DOHH2 (cell line): ENCODE measurements around the gene PNMA3.
"Not testable (repeated sequence)": the region's sequence is repeated elsewhere in the genome, so short reads cannot be mapped to it uniquely, and the experiment has no call there.

Experiments
- EZH2phosphoT487 ChIP-seq: fragments of 200-600 bp; sonication (generic); IDR thresholded peaks from 2 replicates; pipeline ENCODE4 v1.6.1; 2017; ENCODE audit warnings: borderline replicate concordance, mild to moderate bottlenecking, antibody characterized with exemption, low read length, moderate library complexity, mixed read lengths
- TF ChIP-seq, protein P1 (sequence below): fragments of 200-600 bp; sonication (generic); IDR thresholded peaks from one replicate; pipeline ENCODE4 v1.5.1; 2014; ENCODE audit warnings: antibody characterized with exemption, mild to moderate bottlenecking, low read depth, low read length; ENCODE audit not compliant: poor library complexity, severe bottlenecking

GRCh38 chrX:153106092-153106801 lies 50.0 kb downstream of the PNMA3 start:
- TF ChIP-seq, protein P1, sequence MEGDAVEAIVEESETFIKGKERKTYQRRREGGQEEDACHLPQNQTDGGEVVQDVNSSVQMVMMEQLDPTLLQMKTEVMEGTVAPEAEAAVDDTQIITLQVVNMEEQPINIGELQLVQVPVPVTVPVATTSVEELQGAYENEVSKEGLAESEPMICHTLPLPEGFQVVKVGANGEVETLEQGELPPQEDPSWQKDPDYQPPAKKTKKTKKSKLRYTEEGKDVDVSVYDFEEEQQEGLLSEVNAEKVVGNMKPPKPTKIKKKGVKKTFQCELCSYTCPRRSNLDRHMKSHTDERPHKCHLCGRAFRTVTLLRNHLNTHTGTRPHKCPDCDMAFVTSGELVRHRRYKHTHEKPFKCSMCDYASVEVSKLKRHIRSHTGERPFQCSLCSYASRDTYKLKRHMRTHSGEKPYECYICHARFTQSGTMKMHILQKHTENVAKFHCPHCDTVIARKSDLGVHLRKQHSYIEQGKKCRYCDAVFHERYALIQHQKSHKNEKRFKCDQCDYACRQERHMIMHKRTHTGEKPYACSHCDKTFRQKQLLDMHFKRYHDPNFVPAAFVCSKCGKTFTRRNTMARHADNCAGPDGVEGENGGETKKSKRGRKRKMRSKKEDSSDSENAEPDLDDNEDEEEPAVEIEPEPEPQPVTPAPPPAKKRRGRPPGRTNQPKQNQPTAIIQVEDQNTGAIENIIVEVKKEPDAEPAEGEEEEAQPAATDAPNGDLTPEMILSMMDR = not testable (repeated sequence)
- not testable (repeated sequence) for TF ChIP-seq EZH2phosphoT487
